HG03039 (cell line): ENCODE measurements around the gene TBX4.
"Not testable (repeated sequence)": the region's sequence is repeated elsewhere in the genome, so short reads cannot be mapped to it uniquely, and the experiment has no call there.

Experiments used
- ATAC-seq: cut with Tn5 transposase; IDR thresholded peaks from one replicate; pipeline ENCODE4 v1.9.1; 2021; ENCODE audit warnings: mild to moderate bottlenecking, moderate library complexity; ENCODE audit not compliant: unreplicated experiment

TBX4 gene

GRCh38 chr17:61496174-61496956, 44.1 kb downstream of the TBX4 start:
- no peak for ATAC-seq

- no peak for ATAC-seq
Observed at GRCh38 chr17:61496957-61497653, 44.9 kb downstream of the TBX4 start.

GRCh38 chr17:61498042-61498994, 46.1 kb downstream of the TBX4 start:
- ATAC-seq: no peak

DNA sequence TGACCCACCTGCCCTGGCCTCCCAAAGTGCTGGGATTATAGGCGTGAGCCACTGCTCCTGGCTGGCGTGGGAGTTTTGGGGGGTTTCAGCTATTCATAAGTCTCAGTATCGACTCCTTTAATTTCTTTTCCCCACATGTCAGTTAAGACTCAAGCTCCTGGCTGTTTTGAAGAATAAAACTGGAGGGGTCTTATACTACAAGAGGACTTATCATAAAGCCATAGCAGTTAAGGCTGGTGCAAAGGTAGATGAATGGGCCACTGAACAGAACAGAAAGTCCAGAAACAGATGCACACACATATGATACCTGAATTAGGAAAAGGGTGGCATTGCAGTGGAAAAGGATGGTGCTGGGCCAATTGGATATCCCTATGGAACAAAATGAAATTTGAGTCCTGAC, 47.4 kb downstream of the TBX4 start:
- ATAC-seq: no peak

DNA sequence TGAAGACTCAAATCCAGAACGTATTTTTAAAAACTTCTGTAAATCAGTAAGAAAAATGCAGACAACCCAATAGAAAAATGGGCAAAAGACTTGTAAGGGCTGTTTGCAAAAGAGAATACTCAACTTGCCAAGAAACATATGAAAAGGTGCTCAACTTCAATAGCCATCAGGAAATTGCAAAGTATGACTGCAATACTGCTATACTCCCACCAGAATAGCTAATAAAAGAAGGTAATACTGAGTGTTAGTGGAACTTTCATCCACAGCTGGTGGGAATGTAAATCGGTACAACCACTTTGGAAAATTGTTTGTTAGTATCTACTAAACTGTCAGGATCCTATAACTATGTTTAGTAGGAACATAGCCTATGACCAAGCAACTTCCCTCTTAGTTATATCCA, 48.1 kb downstream of the TBX4 start:
- no peak for ATAC-seq

GRCh38 chr17:61502292-61502691, 50.1 kb downstream of the TBX4 start:
- no peak for ATAC-seq

DNA sequence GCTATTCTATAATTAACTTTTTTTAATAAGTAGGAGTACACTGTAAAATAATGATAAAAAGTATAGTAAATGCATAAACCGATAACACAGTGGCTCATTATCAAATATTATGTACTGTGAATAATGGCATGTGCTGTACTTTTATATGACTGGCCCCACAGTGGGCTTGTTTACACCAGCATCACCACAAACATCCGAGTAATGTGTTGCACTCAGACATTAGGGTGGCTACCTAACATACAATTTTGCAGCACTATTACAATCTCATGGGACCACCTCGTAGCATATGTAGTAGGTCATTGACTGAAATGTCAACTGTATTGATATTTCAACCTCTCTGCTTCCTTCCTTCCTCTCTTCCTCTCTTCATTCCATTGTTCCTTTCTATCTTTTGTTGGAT, 51.7 kb downstream of the TBX4 start:
- no peak for ATAC-seq

DNA sequence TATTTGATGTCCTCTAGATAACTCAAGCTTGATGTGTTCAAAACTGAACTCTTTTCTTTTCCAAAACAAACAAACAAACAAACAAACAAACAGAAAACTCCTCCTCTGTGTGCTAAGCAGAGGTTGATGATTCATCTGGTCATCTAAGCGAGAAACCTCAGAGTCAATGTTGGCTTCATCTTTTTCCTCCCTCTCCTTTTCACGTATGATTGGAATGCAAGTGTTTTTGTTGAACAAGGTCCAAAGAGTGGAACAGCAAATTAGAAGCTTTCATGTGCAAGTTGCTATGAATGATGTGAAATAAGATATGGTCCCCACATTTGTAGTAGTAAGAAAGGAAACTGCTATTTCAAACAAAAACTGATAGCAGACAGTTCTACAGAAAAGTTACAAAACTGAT, 52.5 kb downstream of the TBX4 start:
- ATAC-seq: no peak

DNA sequence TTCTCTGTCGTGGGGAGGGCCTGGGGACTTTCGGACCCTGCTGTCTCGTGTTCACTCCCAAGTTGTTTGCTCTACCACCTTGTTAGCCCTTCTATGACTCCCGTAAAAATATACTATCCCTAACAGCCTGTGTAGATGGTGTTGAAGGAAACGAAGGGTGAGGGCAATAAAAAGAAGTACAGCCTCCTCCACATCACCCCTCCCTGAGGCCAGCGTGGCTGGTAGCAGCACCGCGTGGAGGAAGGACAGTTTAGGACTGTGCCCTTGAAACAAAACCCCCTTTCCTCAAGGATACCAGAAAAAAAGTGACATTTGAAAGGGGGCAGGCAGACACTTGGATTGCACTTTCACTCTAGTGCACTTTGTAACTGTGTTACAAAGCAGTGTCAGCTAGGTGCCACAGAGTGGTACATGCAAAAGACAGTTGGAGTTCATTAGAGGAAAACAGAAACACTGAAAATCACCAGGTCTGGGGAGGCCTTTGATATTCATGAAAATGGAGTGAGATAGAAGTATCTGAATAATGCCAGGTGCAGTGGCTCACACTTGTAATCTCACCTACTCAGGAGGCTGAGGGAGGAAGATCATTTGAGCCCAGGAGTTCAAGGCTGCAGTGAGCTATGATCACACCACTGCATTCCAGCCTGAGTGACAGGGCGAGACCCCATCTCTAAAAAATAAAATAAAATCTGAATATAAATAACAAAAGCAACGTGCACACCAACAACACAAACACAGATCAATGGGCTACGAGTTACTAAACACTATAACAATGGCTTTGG, 53.8 kb downstream of the TBX4 start:
- ATAC-seq: no peak

- ATAC-seq: no peak
Observed at GRCh38 chr17:61507383-61508066, 55.3 kb downstream of the TBX4 start.

GRCh38 chr17:61508912-61509311, 56.7 kb downstream of the TBX4 start:
- no peak for ATAC-seq

DNA sequence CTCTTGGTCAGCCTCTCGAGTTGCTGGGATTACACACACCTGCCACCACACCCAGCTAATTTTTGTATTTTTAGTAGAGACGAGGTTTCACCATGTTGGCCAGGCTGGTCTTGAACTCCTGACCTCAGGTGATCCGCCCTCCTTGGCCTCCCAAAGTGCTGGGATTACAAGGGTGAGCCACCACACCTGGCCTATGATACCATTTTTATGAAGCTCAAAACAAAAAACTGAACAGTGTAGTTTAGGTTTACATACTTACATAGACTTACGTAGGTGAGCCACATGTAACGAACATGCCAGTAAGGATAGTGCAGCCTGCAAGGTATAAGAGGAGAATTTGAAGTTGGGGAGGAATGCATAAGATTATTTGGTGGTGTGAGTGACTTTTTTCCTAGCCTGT, 57.2 kb downstream of the TBX4 start:
- not testable (repeated sequence) for ATAC-seq

GRCh38 chr17:61510237-61510636, 58.0 kb downstream of the TBX4 start:
- no peak for ATAC-seq

DNA sequence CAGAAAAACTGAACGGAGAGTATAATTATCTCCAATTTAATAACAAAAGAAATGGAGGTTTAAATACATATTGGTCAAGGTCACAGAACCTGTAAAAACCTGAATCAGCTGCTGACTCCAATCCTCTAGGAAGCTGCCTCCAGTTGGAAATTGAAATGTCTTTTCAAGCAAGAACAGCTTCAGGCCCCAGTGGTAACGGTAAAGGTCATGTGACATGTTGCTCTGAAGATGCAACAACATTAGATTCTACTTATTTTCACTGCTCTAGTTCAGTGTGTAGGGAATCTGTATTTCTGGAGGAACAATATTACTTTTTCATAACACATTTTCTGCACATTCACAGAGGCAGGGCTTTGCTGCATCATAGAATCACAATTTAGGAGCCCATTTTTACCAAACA, 58.8 kb downstream of the TBX4 start:
- ATAC-seq: no peak

DNA sequence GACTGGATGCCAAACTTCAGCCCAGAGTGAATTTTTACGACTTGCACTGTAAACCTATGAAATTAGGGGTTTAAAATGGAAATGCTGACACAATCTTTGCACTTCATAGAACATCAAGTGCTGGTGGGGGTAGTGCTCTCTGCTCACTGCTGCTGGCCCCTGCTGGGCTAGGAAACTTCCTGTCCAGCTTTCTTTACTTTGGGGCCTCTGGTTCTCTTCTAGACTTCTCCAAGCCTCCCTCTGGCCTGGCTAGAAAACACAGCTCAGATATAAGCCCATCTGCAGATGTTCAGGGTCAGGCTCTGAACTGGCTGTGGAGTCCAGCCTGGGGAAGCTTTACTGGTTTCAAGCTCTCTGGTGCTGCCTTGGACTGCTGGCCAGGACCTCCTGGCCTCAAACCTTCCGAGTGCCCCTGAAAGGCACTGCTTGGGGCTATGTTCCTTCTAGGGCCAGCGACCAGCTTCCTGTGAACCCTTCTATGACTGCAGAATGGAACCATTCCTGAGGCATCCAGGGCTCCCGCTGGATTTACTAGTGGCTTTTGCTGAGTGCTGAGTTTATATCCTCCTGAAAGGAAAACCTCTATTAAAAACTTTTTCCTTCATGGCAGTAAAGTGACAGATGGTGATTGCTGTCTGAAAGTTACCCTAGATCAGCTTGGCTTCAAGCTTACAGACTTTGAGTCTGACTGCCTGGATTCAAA, 59.4 kb downstream of the TBX4 start:
- ATAC-seq: no peak

DNA sequence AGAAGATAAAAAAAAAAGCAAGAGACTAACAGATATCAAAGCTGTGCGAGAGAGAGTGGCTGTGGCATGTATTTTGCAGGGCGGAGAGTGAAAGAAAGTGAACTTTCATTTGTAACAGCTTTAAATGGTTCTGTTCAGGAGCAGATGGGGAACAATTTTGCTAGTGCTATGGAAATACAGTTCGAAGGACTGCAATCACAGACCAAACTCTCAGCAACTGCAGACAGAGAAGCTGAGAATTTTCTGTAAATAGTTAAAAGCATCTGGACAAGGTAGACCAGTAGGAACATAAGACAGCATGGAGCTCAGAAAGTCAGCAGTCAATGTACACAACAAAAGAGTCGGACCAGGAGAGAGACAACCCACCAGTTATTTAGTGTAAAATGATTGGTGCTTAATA, 62.3 kb downstream of the TBX4 start:
- ATAC-seq: no peak

DNA sequence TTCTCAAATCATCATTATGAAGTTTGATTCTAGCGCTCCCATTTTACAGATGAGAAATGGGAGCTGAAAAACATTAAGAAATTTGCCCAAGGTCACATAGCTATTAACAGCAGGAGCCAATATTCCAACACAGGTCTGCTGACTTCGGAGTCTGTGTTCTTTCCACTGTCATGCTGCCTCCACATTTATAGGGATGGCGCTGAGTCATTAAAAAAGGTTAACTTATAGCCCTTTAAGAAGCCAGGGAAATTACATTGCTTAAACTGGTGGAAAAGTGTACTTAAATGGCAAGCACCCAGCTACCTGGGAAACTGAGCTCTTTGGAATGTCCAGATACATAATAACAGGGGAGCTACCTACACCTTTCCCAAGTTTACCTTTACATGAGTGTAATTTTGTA, 65.0 kb downstream of the TBX4 start:
- no peak for ATAC-seq

GRCh38 chr17:61517843-61518606, 65.8 kb downstream of the TBX4 start:
- no peak for ATAC-seq

GRCh38 chr17:61519139-61519538, 66.9 kb downstream of the TBX4 start:
- no peak for ATAC-seq
